Measurements from ENCODE around the gene LRRC7. TPM values are rescaled to one million over a fixed set of nuclear protein-coding genes. Genes with fewer than 3 reads are reported as not detected.

The LRRC7 gene
- total and polyA plus RNA-seq, 2 experiments from 2014 or later = 0.99 to 1.8 TPM

DNA sequence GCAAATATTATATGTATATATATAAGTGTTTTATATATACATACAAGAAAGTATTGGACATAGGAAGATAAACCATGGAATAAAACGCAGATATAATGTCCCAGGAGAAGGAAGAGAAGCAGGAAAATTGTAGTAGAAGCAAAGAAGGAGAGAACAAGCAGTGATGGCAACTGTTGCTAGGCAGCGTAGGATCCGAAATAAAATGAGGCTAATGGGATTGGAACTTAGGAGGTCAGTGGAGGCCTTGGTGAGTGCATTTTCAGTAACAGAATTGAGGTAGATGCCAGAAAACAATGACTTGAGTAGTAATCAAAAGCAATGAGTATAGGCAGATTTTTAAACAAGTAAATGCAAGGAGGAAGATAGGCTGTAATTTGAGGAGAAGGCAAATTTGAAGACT is 265.8 kb downstream of the LRRC7 start:
- Histone ChIP-seq H2AFZ (no peak overlapping the region), H3K27ac (no peak overlapping the region), H3K36me3 (replicated peaks; ENCODE audit: insufficient read depth, low read depth) (no peaks in the 10 kb centered on the region), H3K4me2 (no peak overlapping the region), H4K20me1 (ENCODE audit: insufficient read depth, poor library complexity, severe bottlenecking) (no peaks in the 10 kb centered on the region), H3K79me2 (no peaks in the 10 kb centered on the region), H3K27me3 (no peaks in the 10 kb centered on the region), H3K9me3 (ENCODE audit: low read depth) (no peaks in the 10 kb centered on the region), H3K4me3 (no peak overlapping the region), H3K9me2 (replicated peaks; ENCODE audit: insufficient read depth) (no peaks in the 10 kb centered on the region), H3K4me1 (ENCODE audit: insufficient read depth) (no peaks in the 10 kb centered on the region)
- WGBS (ENCODE audit: low lambda C conversion rate, missing lambda C conversion rate) = 89% methylated on average over 3 of the region's 3 CpGs
- no peak for DNase-seq (ENCODE audit: low spot score)
- TF ChIP-seq, protein P1, sequence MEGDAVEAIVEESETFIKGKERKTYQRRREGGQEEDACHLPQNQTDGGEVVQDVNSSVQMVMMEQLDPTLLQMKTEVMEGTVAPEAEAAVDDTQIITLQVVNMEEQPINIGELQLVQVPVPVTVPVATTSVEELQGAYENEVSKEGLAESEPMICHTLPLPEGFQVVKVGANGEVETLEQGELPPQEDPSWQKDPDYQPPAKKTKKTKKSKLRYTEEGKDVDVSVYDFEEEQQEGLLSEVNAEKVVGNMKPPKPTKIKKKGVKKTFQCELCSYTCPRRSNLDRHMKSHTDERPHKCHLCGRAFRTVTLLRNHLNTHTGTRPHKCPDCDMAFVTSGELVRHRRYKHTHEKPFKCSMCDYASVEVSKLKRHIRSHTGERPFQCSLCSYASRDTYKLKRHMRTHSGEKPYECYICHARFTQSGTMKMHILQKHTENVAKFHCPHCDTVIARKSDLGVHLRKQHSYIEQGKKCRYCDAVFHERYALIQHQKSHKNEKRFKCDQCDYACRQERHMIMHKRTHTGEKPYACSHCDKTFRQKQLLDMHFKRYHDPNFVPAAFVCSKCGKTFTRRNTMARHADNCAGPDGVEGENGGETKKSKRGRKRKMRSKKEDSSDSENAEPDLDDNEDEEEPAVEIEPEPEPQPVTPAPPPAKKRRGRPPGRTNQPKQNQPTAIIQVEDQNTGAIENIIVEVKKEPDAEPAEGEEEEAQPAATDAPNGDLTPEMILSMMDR (IDR thresholded peaks at IDR 0.05; ENCODE audit: poor library complexity) = no peak
- TF ChIP-seq EZH2phosphoT487 (IDR thresholded peaks at IDR 0.05; ENCODE audit: low read depth, severe bottlenecking, unreplicated experiment) (no peak), EZH2 (IDR thresholded peaks at IDR 0.05; ENCODE audit: borderline replicate concordance) (no peak)

DNA sequence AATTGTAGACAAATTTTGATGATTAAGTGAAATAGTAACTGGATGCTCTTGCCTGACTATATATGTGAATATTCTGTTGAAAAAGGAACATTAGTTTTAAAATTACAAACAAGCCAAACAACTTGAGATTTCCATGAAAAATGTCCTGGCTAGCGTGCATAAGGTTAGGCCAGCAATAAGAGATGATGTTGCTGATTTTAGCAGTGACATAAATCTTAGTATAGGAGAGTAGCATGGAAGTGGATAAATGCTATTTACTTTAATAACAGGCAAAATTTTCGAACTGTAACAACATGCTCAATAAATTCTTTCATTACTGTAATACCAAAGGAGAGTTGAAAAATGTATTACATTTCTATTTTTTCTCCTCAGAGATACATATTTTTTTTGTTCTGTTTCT is 266.6 kb downstream of the LRRC7 start:
- Histone ChIP-seq H3K36me3 (replicated peaks; ENCODE audit: insufficient read depth, low read depth) (no peaks in the 10 kb centered on the region), H3K4me3 (no peak overlapping the region), H3K27ac (no peak overlapping the region), H3K79me2 (no peaks in the 10 kb centered on the region), H3K9me3 (ENCODE audit: low read depth) (no peaks in the 10 kb centered on the region), H3K4me2 (no peak overlapping the region), H3K27me3 (no peaks in the 10 kb centered on the region), H4K20me1 (ENCODE audit: insufficient read depth, poor library complexity, severe bottlenecking) (no peaks in the 10 kb centered on the region), H3K9me2 (replicated peaks; ENCODE audit: insufficient read depth) (no peaks in the 10 kb centered on the region), H2AFZ (no peak overlapping the region), H3K4me1 (ENCODE audit: insufficient read depth) (no peaks in the 10 kb centered on the region)
- 79% methylated on average over 2 of the region's 2 CpGs for WGBS (ENCODE audit: low lambda C conversion rate, missing lambda C conversion rate)
- no peak for DNase-seq (ENCODE audit: low spot score)
- TF ChIP-seq, protein P1 (IDR thresholded peaks at IDR 0.05; ENCODE audit: poor library complexity) = no peak
- TF ChIP-seq EZH2 (IDR thresholded peaks at IDR 0.05; ENCODE audit: borderline replicate concordance) (no peak), EZH2phosphoT487 (IDR thresholded peaks at IDR 0.05; ENCODE audit: low read depth, severe bottlenecking, unreplicated experiment) (no peak)

DNA sequence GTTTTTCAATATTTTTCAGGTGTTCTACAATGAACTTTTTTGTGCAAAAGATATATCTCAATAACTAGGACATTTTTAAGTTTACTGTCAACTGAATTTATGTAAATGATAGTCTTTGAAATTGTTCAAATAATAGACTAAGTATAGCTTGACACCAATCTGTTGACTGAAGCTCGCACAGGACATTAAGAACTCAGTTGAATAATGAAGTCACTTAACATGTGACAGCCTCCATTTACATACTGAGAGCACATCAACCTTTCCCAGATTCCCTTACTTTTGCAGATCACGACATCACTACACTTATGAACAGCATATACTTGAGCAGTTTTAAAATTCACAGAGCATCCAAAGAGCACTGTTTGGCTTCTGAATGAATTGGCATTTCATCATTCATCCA is 268.2 kb downstream of the LRRC7 start:
- TF ChIP-seq EZH2 (IDR thresholded peaks at IDR 0.05; ENCODE audit: borderline replicate concordance) (no peak), EZH2phosphoT487 (IDR thresholded peaks at IDR 0.05; ENCODE audit: low read depth, severe bottlenecking, unreplicated experiment) (no peak)
- TF ChIP-seq, protein P1 (IDR thresholded peaks at IDR 0.05; ENCODE audit: poor library complexity) = no peak
- no peak for DNase-seq (ENCODE audit: low spot score)
- no peaks in the 10 kb centered on the region for H4K20me1 ChIP-seq (ENCODE audit: insufficient read depth, poor library complexity, severe bottlenecking)
- no peak overlapping the region for H3K27ac ChIP-seq
- no peaks in the 10 kb centered on the region for H3K9me3 ChIP-seq (ENCODE audit: low read depth)
- H3K4me2 ChIP-seq = no peak overlapping the region
- WGBS (ENCODE audit: low lambda C conversion rate, missing lambda C conversion rate) = 71% methylated on average over 2 of the region's 2 CpGs
- no peak overlapping the region for H3K4me3 ChIP-seq
- H3K36me3 ChIP-seq (replicated peaks; ENCODE audit: insufficient read depth, low read depth) = no peaks in the 10 kb centered on the region
- no peak overlapping the region for H2AFZ ChIP-seq
- no peaks in the 10 kb centered on the region for H3K4me1 ChIP-seq (ENCODE audit: insufficient read depth)
- H3K9me2 ChIP-seq (replicated peaks; ENCODE audit: insufficient read depth) = no peaks in the 10 kb centered on the region
- H3K27me3 ChIP-seq = no peaks in the 10 kb centered on the region
- H3K79me2 ChIP-seq = no peaks in the 10 kb centered on the region
